Measurements from ENCODE around the gene TCF7. TPM values are rescaled to one million over a fixed set of nuclear protein-coding genes. Genes with fewer than 3 reads are reported as not detected.

The TCF7 gene
- total RNA-seq, 1 donor from 2014 or later, result 5.7 TPM

- no peak overlapping the region for H3K4me3 ChIP-seq
- H3K9me3 ChIP-seq, result no peaks in the 10 kb centered on the region
- H3K36me3 ChIP-seq, result no peaks in the 10 kb centered on the region
- H3K27me3 ChIP-seq (ENCODE audit: low read depth), result no peaks in the 10 kb centered on the region
- H3K27ac ChIP-seq, result no peak overlapping the region
- TF ChIP-seq CTCF (IDR thresholded peaks at IDR 0.05), result no peak
- DNase-seq (no peak), ATAC-seq (no peak)
- no peaks in the 10 kb centered on the region for H3K4me1 ChIP-seq
- intact Hi-C loops (cut with DNase I), result no loop called here
Measured at GRCh38 chr5:134097211-134097749, 17.2 kb upstream of the TCF7 start.

- H3K27me3 ChIP-seq (ENCODE audit: low read depth), result no peaks in the 10 kb centered on the region
- no peaks in the 10 kb centered on the region for H3K36me3 ChIP-seq
- H3K4me3 ChIP-seq, result no peak overlapping the region
- DNase-seq (no peak), ATAC-seq (no peak)
- H3K4me1 ChIP-seq, result no peaks in the 10 kb centered on the region
- no peak for TF ChIP-seq CTCF (IDR thresholded peaks at IDR 0.05)
- no peaks in the 10 kb centered on the region for H3K9me3 ChIP-seq
- H3K27ac ChIP-seq, result no peak overlapping the region
- intact Hi-C loops (cut with DNase I), result no loop called here
Measured at GRCh38 chr5:134098690-134099089, 15.8 kb upstream of the TCF7 start.

GRCh38 chr5:134099288-134099872 lies 15.1 kb upstream of the TCF7 start:
- DNase-seq, result no peak
- Histone ChIP-seq H3K4me1 (no peaks in the 10 kb centered on the region), H3K9me3 (no peaks in the 10 kb centered on the region), H3K27ac (no peak overlapping the region), H3K4me3 (no peak overlapping the region), H3K27me3 (ENCODE audit: low read depth) (no peaks in the 10 kb centered on the region), H3K36me3 (no peaks in the 10 kb centered on the region)
- TF ChIP-seq CTCF (IDR thresholded peaks at IDR 0.05), result no peak
- no peak for ATAC-seq
- intact Hi-C loops (cut with DNase I), result no loop called here

- ATAC-seq (no peak), DNase-seq (no peak)
- no peak overlapping the region for H3K4me3 ChIP-seq
- H3K9me3 ChIP-seq, result no peaks in the 10 kb centered on the region
- TF ChIP-seq CTCF (IDR thresholded peaks at IDR 0.05), result no peak
- H3K36me3 ChIP-seq, result no peaks in the 10 kb centered on the region
- no peaks in the 10 kb centered on the region for H3K4me1 ChIP-seq
- no peaks in the 10 kb centered on the region for H3K27me3 ChIP-seq (ENCODE audit: low read depth)
- H3K27ac ChIP-seq, result no peak overlapping the region
- intact Hi-C loops (cut with DNase I), result no loop called here
Measured at GRCh38 chr5:134099939-134100282, 14.6 kb upstream of the TCF7 start.

- Histone ChIP-seq H3K4me3 (no peak overlapping the region), H3K9me3 (no peaks in the 10 kb centered on the region), H3K36me3 (no peaks in the 10 kb centered on the region), H3K27ac (no peak overlapping the region), H3K27me3 (ENCODE audit: low read depth) (no peaks in the 10 kb centered on the region), H3K4me1 (no peaks in the 10 kb centered on the region)
- DNase-seq (no peak), ATAC-seq (peak; percentile 20 to 29)
- TF ChIP-seq CTCF (IDR thresholded peaks at IDR 0.05), result no peak
- intact Hi-C loops (cut with DNase I), result no loop called here
Measured at GRCh38 chr5:134100283-134101091, 14.0 kb upstream of the TCF7 start.

All from lower lobe of right lung (tissue), 2 donors.